ENCODE measurements around the gene OPCML.

Gene OPCML

GRCh38 chr11:133409799-133410198 is 122.5 kb downstream of the OPCML start:
- no peak for DNase-seq (ENCODE audit: low read depth)

DNA sequence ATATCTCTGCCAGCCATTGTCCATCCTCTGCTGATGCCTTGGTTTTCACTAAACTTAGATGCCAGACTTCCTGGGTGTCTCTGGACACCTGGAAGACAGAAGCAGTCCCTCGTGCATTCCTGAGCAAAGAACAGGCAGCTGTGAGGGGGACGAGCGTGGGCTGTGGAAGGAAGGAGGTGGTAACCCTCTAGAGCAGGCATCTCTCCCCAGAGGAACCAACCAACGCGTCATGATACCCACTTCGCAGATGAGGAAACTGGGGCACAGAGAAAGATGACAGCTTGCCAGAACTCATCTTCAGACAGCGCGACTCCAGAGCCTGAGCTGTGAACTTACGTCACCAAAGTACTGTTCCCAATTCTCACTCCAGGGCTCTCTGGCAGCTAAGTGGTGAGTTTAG is 123.4 kb downstream of the OPCML start:
- DNase-seq (ENCODE audit: low read depth), result no peak

DNA sequence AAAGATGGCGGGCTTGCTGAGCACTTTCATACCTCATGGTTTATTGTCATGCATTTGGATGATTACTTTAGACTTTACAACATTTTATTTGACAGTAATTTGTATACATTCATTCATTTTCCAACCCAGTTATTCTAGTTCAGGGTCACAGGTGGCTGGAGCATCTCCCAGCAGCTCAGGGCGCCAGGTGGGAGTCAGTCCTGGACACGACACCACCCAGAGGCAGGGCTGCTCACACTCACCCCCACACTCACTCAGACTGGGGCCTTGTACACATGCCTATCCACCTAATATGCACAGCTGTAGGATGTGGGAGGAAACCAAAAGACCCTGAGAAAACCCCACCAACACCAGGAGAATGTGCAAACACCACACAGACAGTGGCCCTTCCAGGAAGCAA is 123.9 kb downstream of the OPCML start:
- DNase-seq (ENCODE audit: low read depth), result no peak

DNA sequence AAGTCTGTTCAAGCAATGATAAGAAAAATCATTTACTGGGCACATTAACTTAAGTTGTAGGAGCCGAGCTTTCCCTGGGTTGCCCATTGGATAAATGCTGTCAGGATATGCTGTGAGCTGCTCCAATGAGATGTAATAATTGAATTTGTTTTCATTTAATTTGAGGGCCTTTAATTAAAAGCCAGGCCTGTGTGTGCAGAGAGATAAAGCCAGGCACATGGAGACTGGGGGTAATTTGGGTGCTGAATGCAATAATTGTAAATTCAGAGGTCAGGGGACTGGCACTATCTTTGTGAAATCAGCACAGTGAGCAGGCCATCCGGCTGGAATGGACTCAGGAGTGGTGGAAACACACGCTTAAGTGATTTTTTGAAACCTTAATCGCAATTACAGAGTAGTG is 125.8 kb downstream of the OPCML start:
- DNase-seq (ENCODE audit: low read depth), result no peak

- DNase-seq (ENCODE audit: low read depth), result no peak
Measured at GRCh38 chr11:133403900-133404299, 128.4 kb downstream of the OPCML start.

DNA sequence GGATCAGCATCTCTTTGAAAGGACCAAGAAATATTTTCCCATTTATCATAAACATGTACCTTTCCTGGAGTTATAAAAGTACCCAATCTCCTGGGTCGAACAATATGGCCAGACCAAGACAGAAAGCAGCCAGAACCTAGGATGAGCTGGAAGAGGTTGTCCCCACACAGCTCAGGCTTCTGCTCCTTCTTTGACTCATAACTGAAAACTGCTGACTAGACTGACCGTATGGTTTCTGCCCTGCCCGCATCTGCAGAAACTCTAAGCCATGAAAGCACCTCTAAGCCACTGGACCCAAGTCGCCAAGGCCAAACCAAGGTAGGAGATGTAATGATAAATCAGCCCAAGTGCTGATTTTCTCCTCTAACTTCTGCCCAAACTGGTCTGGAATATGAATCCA is 129.8 kb downstream of the OPCML start:
- no peak for DNase-seq (ENCODE audit: low read depth)

GRCh38 chr11:133399855-133400625 is 132.3 kb downstream of the OPCML start:
- DNase-seq (ENCODE audit: low read depth), result no peak

GRCh38 chr11:133399294-133399693 is 133.0 kb downstream of the OPCML start:
- no peak for DNase-seq (ENCODE audit: low read depth)

GRCh38 chr11:133390803-133391202 is 141.5 kb downstream of the OPCML start:
- DNase-seq (ENCODE audit: low read depth), result no peak

DNA sequence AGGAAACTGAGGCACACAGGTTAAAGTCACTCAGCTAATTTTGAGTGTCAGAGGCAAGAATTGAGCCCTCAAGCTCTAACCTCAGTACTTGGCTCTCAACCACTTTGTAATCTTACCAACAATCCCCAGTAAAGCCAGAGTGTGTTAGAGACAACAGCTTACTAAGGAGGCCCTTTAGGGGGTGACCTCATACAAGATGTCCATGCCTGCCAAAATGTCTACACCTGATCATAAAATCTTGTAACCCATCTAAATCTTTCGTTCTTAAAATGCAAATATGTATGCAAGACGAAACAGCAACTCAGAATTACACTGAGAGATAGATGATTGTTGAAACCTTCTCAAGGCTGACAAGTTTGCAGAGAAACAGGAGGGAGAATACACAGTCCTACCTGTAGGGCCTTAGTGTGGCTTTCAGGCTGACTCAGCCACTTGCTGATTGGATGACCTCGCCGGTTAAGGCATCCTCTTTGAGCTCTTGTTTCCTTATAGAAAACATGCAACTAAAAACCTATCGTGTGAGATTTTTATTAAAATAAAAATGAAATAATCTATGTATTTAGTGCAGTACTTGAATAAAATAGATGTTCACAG is 143.2 kb downstream of the OPCML start:
- no peak for DNase-seq (ENCODE audit: low read depth)

GRCh38 chr11:133388260-133388659 is 144.0 kb downstream of the OPCML start:
- DNase-seq (ENCODE audit: low read depth), result no peak

DNA sequence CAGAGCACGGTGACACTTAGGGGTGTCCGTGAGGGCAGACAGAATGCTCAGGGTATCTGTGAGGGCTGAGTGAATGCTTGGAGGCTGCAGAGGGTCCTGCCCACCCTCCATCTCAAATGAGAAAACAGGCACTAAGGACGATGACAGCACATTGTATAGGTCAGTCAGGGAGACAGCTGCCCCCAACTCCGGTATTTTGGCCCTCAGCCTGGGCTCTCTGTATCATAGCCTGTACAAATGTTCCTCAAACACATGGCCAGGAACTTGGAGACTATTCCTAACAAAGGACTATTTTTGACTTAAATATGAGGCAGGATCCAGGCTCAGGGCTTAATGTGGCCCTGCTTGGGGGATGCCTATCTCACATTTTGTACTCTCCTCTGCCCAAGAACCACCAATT is 145.4 kb downstream of the OPCML start:
- DNase-seq (ENCODE audit: low read depth), result no peak

- no peak for DNase-seq (ENCODE audit: low read depth)
Measured at GRCh38 chr11:133386262-133386661, 146.0 kb downstream of the OPCML start.

DNA sequence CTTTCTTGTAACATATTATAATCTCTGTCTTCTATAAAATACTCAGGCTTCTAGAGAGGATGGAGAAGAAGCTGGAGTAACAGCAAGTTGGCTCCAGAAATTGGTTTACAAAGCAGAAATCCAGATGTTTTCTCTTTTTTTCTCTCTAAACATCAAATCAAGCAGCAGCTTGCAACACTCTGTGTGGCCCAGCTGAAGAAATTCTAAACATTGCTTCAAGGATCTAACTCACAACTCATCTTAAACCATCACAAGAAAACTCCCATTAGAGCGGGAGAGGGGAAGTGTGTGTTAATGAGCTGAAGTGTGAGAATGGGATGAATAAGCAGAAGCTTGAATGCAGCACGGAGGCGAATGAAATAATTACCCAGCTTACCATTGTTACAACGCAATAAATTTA is 146.5 kb downstream of the OPCML start:
- DNase-seq (ENCODE audit: low read depth), result no peak

GRCh38 chr11:133384731-133385130 is 147.6 kb downstream of the OPCML start:
- DNase-seq (ENCODE audit: low read depth), result no peak

DNA sequence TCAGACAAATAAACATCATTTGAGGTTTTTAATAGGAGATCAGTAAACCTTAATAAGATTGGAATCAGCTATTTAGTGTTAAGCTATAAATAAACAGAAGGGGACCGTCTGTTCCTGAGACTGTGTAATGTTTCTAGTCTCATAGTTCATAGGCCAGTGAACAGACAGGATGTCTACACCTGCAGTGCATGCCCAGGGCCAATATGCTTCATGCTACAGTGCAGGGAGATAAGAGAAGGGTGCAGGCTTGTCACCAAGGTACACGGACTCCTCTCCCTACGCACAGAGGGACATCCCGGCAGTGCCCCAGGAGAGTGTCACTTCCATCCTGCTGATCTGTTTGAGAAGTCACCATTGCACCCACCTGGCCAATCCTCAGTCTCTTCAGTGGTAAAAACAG is 148.6 kb downstream of the OPCML start:
- no peak for DNase-seq (ENCODE audit: low read depth)

GRCh38 chr11:133383201-133383600 is 149.1 kb downstream of the OPCML start:
- DNase-seq (ENCODE audit: low read depth), result no peak

DNA sequence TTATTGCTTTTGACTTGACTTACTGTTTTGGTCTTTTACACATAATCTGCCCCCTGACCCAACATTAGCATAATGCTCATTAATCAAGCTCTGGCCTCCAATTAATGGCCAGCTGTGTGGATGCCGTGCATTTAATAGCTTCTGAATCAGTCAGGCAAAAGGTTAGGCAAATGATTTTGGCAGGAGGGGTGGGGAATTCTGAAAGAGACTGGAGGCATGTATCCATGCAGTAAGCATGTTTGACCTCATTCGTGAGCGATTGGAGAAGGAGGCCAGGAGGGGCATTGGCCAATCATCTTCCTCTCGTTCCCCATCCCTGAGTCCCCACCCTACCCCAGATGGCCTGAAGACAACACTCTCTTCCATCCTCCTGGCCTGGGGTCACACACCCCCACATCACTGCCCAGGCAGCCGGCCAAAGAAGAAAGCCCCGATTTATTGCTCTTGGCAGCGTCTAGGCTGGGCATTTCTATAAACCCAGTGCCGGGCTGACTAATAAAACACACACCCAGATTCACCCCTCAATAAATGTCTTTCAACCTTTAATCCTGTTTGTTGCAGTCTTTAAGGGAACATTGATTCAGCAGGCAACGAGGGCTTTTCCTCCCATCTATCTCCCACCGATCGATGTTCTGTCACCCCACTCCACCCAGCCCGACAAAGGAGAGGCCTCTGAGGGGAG is 150.0 kb downstream of the OPCML start:
- no peak for DNase-seq (ENCODE audit: low read depth)

DNA sequence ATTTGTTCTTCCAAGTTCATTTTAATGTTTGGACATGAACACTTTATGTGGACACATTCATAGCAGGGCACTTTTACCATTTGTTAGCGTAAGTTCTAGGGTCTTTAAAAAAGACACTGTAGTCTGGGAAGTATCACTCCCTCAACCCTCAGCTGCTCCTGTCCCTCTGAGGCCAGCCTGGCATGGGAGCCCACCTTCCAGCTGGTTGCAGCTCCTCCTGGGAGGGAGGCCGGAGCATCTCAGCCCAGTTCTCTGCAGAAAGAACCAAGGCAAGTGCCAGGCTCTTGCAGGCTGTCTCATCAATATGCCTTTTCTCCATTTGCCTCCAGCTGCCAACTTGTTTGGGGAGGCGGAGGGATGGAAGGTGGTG is 150.6 kb downstream of the OPCML start:
- no peak for DNase-seq (ENCODE audit: low read depth)

- DNase-seq (ENCODE audit: low read depth), result no peak
Measured at GRCh38 chr11:133366147-133366546, 166.2 kb downstream of the OPCML start.

- no peak for DNase-seq (ENCODE audit: low read depth)
Measured at GRCh38 chr11:133362916-133363315, 169.4 kb downstream of the OPCML start.

GRCh38 chr11:133362156-133362555 is 170.1 kb downstream of the OPCML start:
- no peak for DNase-seq (ENCODE audit: low read depth)

- DNase-seq (ENCODE audit: low read depth), result no peak
Measured at GRCh38 chr11:133361689-133361994, 170.7 kb downstream of the OPCML start.

All from HS-5 (cell line).